Measurements from ENCODE around the gene GRAMD1B.

- TF ChIP-seq POLR2A (IDR thresholded peaks at IDR 0.05) = no peak
- TF ChIP-seq, protein P1, sequence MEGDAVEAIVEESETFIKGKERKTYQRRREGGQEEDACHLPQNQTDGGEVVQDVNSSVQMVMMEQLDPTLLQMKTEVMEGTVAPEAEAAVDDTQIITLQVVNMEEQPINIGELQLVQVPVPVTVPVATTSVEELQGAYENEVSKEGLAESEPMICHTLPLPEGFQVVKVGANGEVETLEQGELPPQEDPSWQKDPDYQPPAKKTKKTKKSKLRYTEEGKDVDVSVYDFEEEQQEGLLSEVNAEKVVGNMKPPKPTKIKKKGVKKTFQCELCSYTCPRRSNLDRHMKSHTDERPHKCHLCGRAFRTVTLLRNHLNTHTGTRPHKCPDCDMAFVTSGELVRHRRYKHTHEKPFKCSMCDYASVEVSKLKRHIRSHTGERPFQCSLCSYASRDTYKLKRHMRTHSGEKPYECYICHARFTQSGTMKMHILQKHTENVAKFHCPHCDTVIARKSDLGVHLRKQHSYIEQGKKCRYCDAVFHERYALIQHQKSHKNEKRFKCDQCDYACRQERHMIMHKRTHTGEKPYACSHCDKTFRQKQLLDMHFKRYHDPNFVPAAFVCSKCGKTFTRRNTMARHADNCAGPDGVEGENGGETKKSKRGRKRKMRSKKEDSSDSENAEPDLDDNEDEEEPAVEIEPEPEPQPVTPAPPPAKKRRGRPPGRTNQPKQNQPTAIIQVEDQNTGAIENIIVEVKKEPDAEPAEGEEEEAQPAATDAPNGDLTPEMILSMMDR (IDR thresholded peaks at IDR 0.05) = no peak
Observed at GRCh38 chr11:123504401-123504800, 74.3 kb downstream of the GRAMD1B start.

All from tibial nerve (tissue), 3 donors.